C4-2B (cell line): ENCODE data around the gene TUBG1.
A peak's percentile ranks its signal among the peaks of the same experiment; 100 is the strongest.

Experiments
- H3K27ac ChIP-seq: fragments of 450-650 bp; 2 replicates; pipeline ENCODE4 v1.5.1; 2017
- CTCF ChIP-seq: fragments of 450-650 bp; conservative IDR thresholded peaks from 2 replicates; pipeline ENCODE4 v1.5.1; 2017; ENCODE audit warnings: mild to moderate bottlenecking
- ZFX ChIP-seq: fragments of 450-650 bp; IDR thresholded peaks from 2 replicates; pipeline ENCODE4 v1.6.1; 2017

The TUBG1 gene

GRCh38 chr17:42609182-42609813 is at the start of gene TUBG1, which contains the start of gene RETREG3:
TSS of gene TUBG1 (plus strand) at chr17:42609683. CDS start at chr17:42609738, 55 bp downstream.
TSS of gene RETREG3 (minus strand) at chr17:42609374. CDS start at chr17:42609324, 50 bp downstream.
- peak within 1 kb of the TSS; percentile 95 for H3K27ac ChIP-seq
- TF ChIP-seq ZFX (peak; percentile 64; the same call in 1 of the 2 replicates), CTCF (no peak; the same call in 1 of the 2 replicates)

- TF ChIP-seq CTCF: no peak
- no peak for TF ChIP-seq ZFX
- no peak overlapping the region for H3K27ac ChIP-seq
Observed at GRCh38 chr17:42560246-42560645, 49.2 kb upstream of the TUBG1 start.

GRCh38 chr17:42561897-42562387 is 47.5 kb upstream of the TUBG1 start, which contains the start of gene COASY:
TSS of gene COASY (plus strand) at chr17:42562148. CDS start at chr17:42562623, 475 bp downstream.
- H3K27ac ChIP-seq: peak within 1 kb of the TSS; percentile 93
- TF ChIP-seq CTCF (no peak), ZFX (no peak)

- peak overlapping the region; percentile 93 for H3K27ac ChIP-seq
- TF ChIP-seq ZFX (peak; percentile 77), CTCF (no peak)
Observed at GRCh38 chr17:42562388-42563142, 46.9 kb upstream of the TUBG1 start.

GRCh38 chr17:42563143-42563509 is 46.4 kb upstream of the TUBG1 start:
- H3K27ac ChIP-seq: peak overlapping the region; percentile 93
- no peak for TF ChIP-seq ZFX
- no peak for TF ChIP-seq CTCF

GRCh38 chr17:42563543-42563942 is 45.9 kb upstream of the TUBG1 start:
- H3K27ac ChIP-seq: peak overlapping the region; percentile 93
- TF ChIP-seq CTCF: no peak
- TF ChIP-seq ZFX: no peak

- TF ChIP-seq ZFX (no peak), CTCF (no peak)
- H3K27ac ChIP-seq: peak overlapping the region; percentile 93
Observed at GRCh38 chr17:42563950-42564349, 45.5 kb upstream of the TUBG1 start.
